Measurements from ENCODE around the gene CCNI.

The CCNI gene

GRCh38 chr4:77075869-77076799 is at the start of gene CCNI:
TSS of gene CCNI (minus strand) at chr4:77075989. CDS start at chr4:77066362, 9,627 bp downstream.
- TF ChIP-seq CTCF (IDR thresholded peaks at IDR 0.05; ENCODE audit: extremely low read depth, insufficient read depth, missing control alignments), result no peak
- in situ Hi-C loops (cut with MboI; ENCODE audit: low pct_unique_long_range_greater_than_20kb, low sequenced_read_pairs, unreplicated experiment), result no loop called here
- peak; percentile 91 for DNase-seq (ENCODE audit: low spot score)

- DNase-seq (ENCODE audit: low spot score), result no peak
Observed at GRCh38 chr4:77124576-77124975, 48.8 kb upstream of the CCNI start.

GRCh38 chr4:77123411-77123810 is 47.6 kb upstream of the CCNI start:
- TF ChIP-seq CTCF (IDR thresholded peaks at IDR 0.05; ENCODE audit: extremely low read depth, insufficient read depth, missing control alignments), result no peak
- DNase-seq (ENCODE audit: low spot score), result no peak
- in situ Hi-C loops (cut with MboI; ENCODE audit: low pct_unique_long_range_greater_than_20kb, low sequenced_read_pairs, unreplicated experiment), result no loop called here

More at GRCh38 chr4:77124576-77124975, 48.8 kb upstream of the CCNI start:
- TF ChIP-seq CTCF (IDR thresholded peaks at IDR 0.05; ENCODE audit: extremely low read depth, insufficient read depth, missing control alignments), result no peak
- in situ Hi-C loops (cut with MboI; ENCODE audit: low pct_unique_long_range_greater_than_20kb, low sequenced_read_pairs, unreplicated experiment), result no loop called here

GRCh38 chr4:77122656-77123055 is 46.9 kb upstream of the CCNI start:
- DNase-seq (ENCODE audit: low spot score), result no peak
- in situ Hi-C loops (cut with MboI; ENCODE audit: low pct_unique_long_range_greater_than_20kb, low sequenced_read_pairs, unreplicated experiment), result no loop called here
- no peak for TF ChIP-seq CTCF (IDR thresholded peaks at IDR 0.05; ENCODE audit: extremely low read depth, insufficient read depth, missing control alignments)

GRCh38 chr4:77121736-77122240 is 46.0 kb upstream of the CCNI start:
- TF ChIP-seq CTCF (IDR thresholded peaks at IDR 0.05; ENCODE audit: extremely low read depth, insufficient read depth, missing control alignments), result no peak
- no peak for DNase-seq (ENCODE audit: low spot score)
- in situ Hi-C loops (cut with MboI; ENCODE audit: low pct_unique_long_range_greater_than_20kb, low sequenced_read_pairs, unreplicated experiment), result no loop called here

GRCh38 chr4:77120886-77121508 is 45.2 kb upstream of the CCNI start:
- no peak for DNase-seq (ENCODE audit: low spot score)
- peak; percentile 5 for TF ChIP-seq CTCF (IDR thresholded peaks at IDR 0.05; ENCODE audit: extremely low read depth, insufficient read depth, missing control alignments)
- in situ Hi-C loops (cut with MboI; ENCODE audit: low pct_unique_long_range_greater_than_20kb, low sequenced_read_pairs, unreplicated experiment), result no loop called here
